T-helper 2 cell treated with Interferon-gamma antibody and Interleukin-4, amounts not matched to agents 5 μg/mL and 100 μg/mL, for 36 hours (primary cell): ENCODE results near the gene TLCD4.
"Not testable (repeated sequence)": the region's sequence is repeated elsewhere in the genome, so short reads cannot be mapped to it uniquely, and the experiment has no call there.

Source experiments
- DNase-seq: peaks from one replicate; pipeline ENCODE4 v3.0.0; 2021; ENCODE audit warnings: low spot score
- H3K27ac Mint-ChIP-seq: one replicate; pipeline ENCODE4 v1.8.0; 2021; ENCODE audit warnings: mild to moderate bottlenecking, mixed read lengths
- H3K27me3 Mint-ChIP-seq: one replicate; pipeline ENCODE4 v1.8.0; 2021; ENCODE audit warnings: low read depth, mixed read lengths
- H3K36me3 Mint-ChIP-seq: one replicate; pipeline ENCODE4 v1.8.0; 2021; ENCODE audit warnings: low read depth, mixed read lengths
- H3K4me1 Mint-ChIP-seq: one replicate; pipeline ENCODE4 v1.8.0; 2021; ENCODE audit warnings: low read depth, mixed read lengths
- H3K4me3 Mint-ChIP-seq: one replicate; pipeline ENCODE4 v1.8.0; 2022; ENCODE audit warnings: mild to moderate bottlenecking, moderate library complexity, mixed read lengths
- H3K9me3 Mint-ChIP-seq: one replicate; pipeline ENCODE4 v1.8.0; 2021; ENCODE audit warnings: mixed read lengths

Gene TLCD4

GRCh38 chr1:95085376-95085775, 31.8 kb upstream of the TLCD4 start:
- no peaks in the 10 kb centered on the region for H3K36me3 Mint-ChIP-seq
- no peaks in the 10 kb centered on the region for H3K9me3 Mint-ChIP-seq
- no peaks in the 10 kb centered on the region for H3K27me3 Mint-ChIP-seq
- no peak overlapping the region for H3K27ac Mint-ChIP-seq
- H3K4me1 Mint-ChIP-seq = peaks cover 2% of the 10 kb centered on the region
- no peak overlapping the region for H3K4me3 Mint-ChIP-seq
- no peak for DNase-seq

GRCh38 chr1:95086949-95087533, 30.1 kb upstream of the TLCD4 start:
- H3K4me3 Mint-ChIP-seq = no peak overlapping the region
- H3K27ac Mint-ChIP-seq = no peak overlapping the region
- no peaks in the 10 kb centered on the region for H3K9me3 Mint-ChIP-seq

GRCh38 chr1:95088303-95088702, 28.9 kb upstream of the TLCD4 start:
- peaks cover 2% of the 10 kb centered on the region for H3K4me1 Mint-ChIP-seq
- no peaks in the 10 kb centered on the region for H3K36me3 Mint-ChIP-seq
- no peak for DNase-seq
- no peak overlapping the region for H3K4me3 Mint-ChIP-seq
- no peaks in the 10 kb centered on the region for H3K27me3 Mint-ChIP-seq
- H3K27ac Mint-ChIP-seq = no peak overlapping the region
- H3K9me3 Mint-ChIP-seq = no peaks in the 10 kb centered on the region

More at GRCh38 chr1:95086949-95087533, 30.1 kb upstream of the TLCD4 start:
- Mint-ChIP-seq H3K4me1 (peaks cover 2% of the 10 kb centered on the region), H3K36me3 (no peaks in the 10 kb centered on the region), H3K27me3 (no peaks in the 10 kb centered on the region)
- no peak for DNase-seq

- no peaks in the 10 kb centered on the region for H3K36me3 Mint-ChIP-seq
- no peak overlapping the region for H3K4me3 Mint-ChIP-seq
- no peaks in the 10 kb centered on the region for H3K9me3 Mint-ChIP-seq
- no peak for DNase-seq
- no peak overlapping the region for H3K27ac Mint-ChIP-seq
- H3K27me3 Mint-ChIP-seq = no peaks in the 10 kb centered on the region
- H3K4me1 Mint-ChIP-seq = no peaks in the 10 kb centered on the region
Observed at GRCh38 chr1:95089650-95090287, 27.4 kb upstream of the TLCD4 start.

- not testable (repeated sequence) for H3K27me3 Mint-ChIP-seq, H3K4me3 Mint-ChIP-seq, H3K36me3 Mint-ChIP-seq, H3K4me1 Mint-ChIP-seq, DNase-seq, H3K27ac Mint-ChIP-seq, H3K9me3 Mint-ChIP-seq
Observed at GRCh38 chr1:95091290-95091689, 25.9 kb upstream of the TLCD4 start.

- H3K9me3 Mint-ChIP-seq, H3K36me3 Mint-ChIP-seq, DNase-seq, H3K27ac Mint-ChIP-seq, H3K4me1 Mint-ChIP-seq, H3K4me3 Mint-ChIP-seq, H3K27me3 Mint-ChIP-seq: not testable (repeated sequence)
Observed at GRCh38 chr1:95092891-95093290, 24.3 kb upstream of the TLCD4 start.

- H3K27me3 Mint-ChIP-seq = no peaks in the 10 kb centered on the region
- H3K9me3 Mint-ChIP-seq = no peaks in the 10 kb centered on the region
- no peak overlapping the region for H3K27ac Mint-ChIP-seq
- no peaks in the 10 kb centered on the region for H3K36me3 Mint-ChIP-seq
- DNase-seq = no peak
- no peak overlapping the region for H3K4me3 Mint-ChIP-seq
- H3K4me1 Mint-ChIP-seq = no peaks in the 10 kb centered on the region
Observed at GRCh38 chr1:95093296-95093695, 23.9 kb upstream of the TLCD4 start.

- H3K27me3 Mint-ChIP-seq = no peaks in the 10 kb centered on the region
- H3K9me3 Mint-ChIP-seq = no peaks in the 10 kb centered on the region
- no peak for DNase-seq
- no peak overlapping the region for H3K27ac Mint-ChIP-seq
- H3K4me1 Mint-ChIP-seq = no peaks in the 10 kb centered on the region
- no peaks in the 10 kb centered on the region for H3K36me3 Mint-ChIP-seq
- no peak overlapping the region for H3K4me3 Mint-ChIP-seq
Observed at GRCh38 chr1:95094923-95095322, 22.2 kb upstream of the TLCD4 start.

- H3K4me3 Mint-ChIP-seq = no peak overlapping the region
- no peak overlapping the region for H3K27ac Mint-ChIP-seq
Observed at GRCh38 chr1:95095833-95096217, 21.3 kb upstream of the TLCD4 start.

GRCh38 chr1:95096218-95096841, 20.8 kb upstream of the TLCD4 start:
- H3K9me3 Mint-ChIP-seq = no peaks in the 10 kb centered on the region

More at GRCh38 chr1:95095833-95096217, 21.3 kb upstream of the TLCD4 start:
- no peak for DNase-seq
- Mint-ChIP-seq H3K4me1 (no peaks in the 10 kb centered on the region), H3K27me3 (no peaks in the 10 kb centered on the region), H3K36me3 (no peaks in the 10 kb centered on the region), H3K9me3 (no peaks in the 10 kb centered on the region)

GRCh38 chr1:95097426-95097825, 19.7 kb upstream of the TLCD4 start:
- no peak overlapping the region for H3K4me3 Mint-ChIP-seq
- no peaks in the 10 kb centered on the region for H3K27me3 Mint-ChIP-seq
- no peaks in the 10 kb centered on the region for H3K36me3 Mint-ChIP-seq
- H3K9me3 Mint-ChIP-seq = no peaks in the 10 kb centered on the region
- H3K27ac Mint-ChIP-seq = no peak overlapping the region
- H3K4me1 Mint-ChIP-seq = no peaks in the 10 kb centered on the region
- no peak for DNase-seq

More at GRCh38 chr1:95096218-95096841, 20.8 kb upstream of the TLCD4 start:
- no peaks in the 10 kb centered on the region for H3K36me3 Mint-ChIP-seq
- H3K27ac Mint-ChIP-seq = no peak overlapping the region
- H3K4me1 Mint-ChIP-seq = no peaks in the 10 kb centered on the region
- H3K4me3 Mint-ChIP-seq = no peak overlapping the region
- DNase-seq = no peak
- no peaks in the 10 kb centered on the region for H3K27me3 Mint-ChIP-seq

GRCh38 chr1:95098196-95098595, 19.0 kb upstream of the TLCD4 start:
- DNase-seq = no peak
- H3K36me3 Mint-ChIP-seq = no peaks in the 10 kb centered on the region
- H3K9me3 Mint-ChIP-seq = no peaks in the 10 kb centered on the region
- H3K27ac Mint-ChIP-seq = no peak overlapping the region
- H3K4me1 Mint-ChIP-seq = no peaks in the 10 kb centered on the region
- H3K27me3 Mint-ChIP-seq = no peaks in the 10 kb centered on the region
- H3K4me3 Mint-ChIP-seq = no peak overlapping the region

- no peak overlapping the region for H3K27ac Mint-ChIP-seq
- peaks cover 17% of the 10 kb centered on the region for H3K27me3 Mint-ChIP-seq
- no peak overlapping the region for H3K4me3 Mint-ChIP-seq
- no peaks in the 10 kb centered on the region for H3K4me1 Mint-ChIP-seq
- H3K36me3 Mint-ChIP-seq = no peaks in the 10 kb centered on the region
- H3K9me3 Mint-ChIP-seq = no peaks in the 10 kb centered on the region
- DNase-seq = no peak
Observed at GRCh38 chr1:95108792-95109191, 8.4 kb upstream of the TLCD4 start.

GRCh38 chr1:95111014-95111413, 6.1 kb upstream of the TLCD4 start:
- peaks cover 27% of the 10 kb centered on the region for H3K27me3 Mint-ChIP-seq
- H3K27ac Mint-ChIP-seq = no peak overlapping the region
- no peaks in the 10 kb centered on the region for H3K9me3 Mint-ChIP-seq
- H3K36me3 Mint-ChIP-seq = no peaks in the 10 kb centered on the region
- H3K4me1 Mint-ChIP-seq = no peaks in the 10 kb centered on the region
- DNase-seq = no peak
- H3K4me3 Mint-ChIP-seq = no peak overlapping the region
